Endothelial cell of umbilical vein (primary cell): ENCODE measurements around the gene ANKFN1. TPM values are rescaled to one million over a fixed set of nuclear protein-coding genes. Genes with fewer than 3 reads are reported as not detected.

Source experiments
- BruUV-seq: library from RNA; stranded (reverse); fragments of 400-500 nt; replicated peaks from 2 replicates; lab custom pipeline; 2021; lab: Mats Ljungman, UMichigan
- CTCF ChIA-PET: fragments of 300-600, 350-600 bp; sonication (Branson Sonifier 250); formaldehyde crosslinking; loops from one replicate; lab custom pipeline; 2021; ENCODE audit warnings: antibody characterized with exemption, inconsistent platforms; lab: Charles Lee
- POLR2A ChIA-PET: fragments of 300-600, 350-600 bp; sonication (Branson Sonifier 250); formaldehyde crosslinking; loops from one replicate; lab custom pipeline; 2021; ENCODE audit warnings: antibody characterized with exemption, inconsistent platforms; lab: Charles Lee
- DNase-seq: peaks from one replicate; pipeline ENCODE4 v3.0.0-alpha.2; 2011; ENCODE audit warnings: low read depth, low spot score
- FAIRE-seq: peaks from 2 replicates; lab custom pipeline; 2011; peaks lifted over from hg19 to GRCh38; lab: Jason Lieb, UNC
- H2AFZ ChIP-seq: 2 replicates; pipeline ENCODE4 v1.6.0; 2012; ENCODE audit warnings: low read depth, low read length, control low read depth, inconsistent platforms
- H3K27ac ChIP-seq: 2 replicates; pipeline ENCODE4 v1.5.1; 2011; ENCODE audit warnings: low read depth, mild to moderate bottlenecking, control low read depth, low read length, moderate library complexity; ENCODE audit not compliant: insufficient read depth
- H3K27me3 ChIP-seq, 2 experiments: 2 replicates each; pipeline versions ENCODE4 v1.6.0 to v1.6.1; 2011; ENCODE audit warnings: low read length in 2 of 2, mixed read lengths in 1 of 2; ENCODE audit not compliant: control insufficient read depth in 2 of 2, insufficient read depth in 2 of 2
- H3K36me3 ChIP-seq, 2 experiments: 2 replicates in 1 of 2; 3 replicates in 1 of 2; pipeline ENCODE4 v1.5.1; 2011; ENCODE audit warnings: low read length in 2 of 2, mild to moderate bottlenecking in 1 of 2, moderate library complexity in 1 of 2; ENCODE audit not compliant: control insufficient read depth in 2 of 2, insufficient read depth in 2 of 2; ENCODE audit errors: extremely low read depth in 1 of 2
- H3K4me1 ChIP-seq: 3 replicates; pipeline ENCODE4 v1.5.1; 2011; ENCODE audit warnings: mild to moderate bottlenecking, low read length; ENCODE audit not compliant: control insufficient read depth, insufficient read depth; ENCODE audit errors: extremely low read depth
- H3K4me2 ChIP-seq: 2 replicates; pipeline ENCODE4 v1.6.1; 2011; ENCODE audit warnings: low read length, control low read depth, mixed read lengths; ENCODE audit not compliant: insufficient read depth
- H3K4me3 ChIP-seq, 3 experiments: fragments of 200-600 bp in 1 of 3; sonication (generic), shearing (Covaris generic) in 1 of 3; replicated peaks in 1 of 3; 2 replicates each; pipeline ENCODE4 v1.5.1; 2011 to 2016; ENCODE audit warnings: control low read depth in 3 of 3, low read length in 3 of 3, mild to moderate bottlenecking in 2 of 3, inconsistent platforms in 1 of 3, low read depth in 1 of 3, moderate library complexity in 1 of 3; ENCODE audit not compliant: insufficient read depth in 1 of 3
- H3K79me2 ChIP-seq: 2 replicates; pipeline ENCODE4 v1.6.0; 2012; ENCODE audit warnings: low read length, inconsistent platforms; ENCODE audit not compliant: control insufficient read depth, insufficient read depth
- H3K9ac ChIP-seq: replicated peaks from 2 replicates; pipeline ENCODE3; 2011; ENCODE audit warnings: low read length, control low read depth; ENCODE audit not compliant: insufficient read depth; ENCODE audit errors: extremely low read depth
- H3K9me1 ChIP-seq: replicated peaks from 3 replicates; pipeline ENCODE4 v1.6.0; 2011; ENCODE audit warnings: mild to moderate bottlenecking, low read length; ENCODE audit not compliant: control insufficient read depth, insufficient read depth; ENCODE audit errors: extremely low read depth
- H3K9me3 ChIP-seq: replicated peaks from 2 replicates; pipeline ENCODE4 v1.5.1; 2012; ENCODE audit warnings: low read length, inconsistent platforms; ENCODE audit not compliant: control insufficient read depth, insufficient read depth
- H4K20me1 ChIP-seq: replicated peaks from 2 replicates; pipeline ENCODE3; 2011; ENCODE audit warnings: mild to moderate bottlenecking, low read length; ENCODE audit not compliant: control insufficient read depth, insufficient read depth; ENCODE audit errors: extremely low read depth
- EZH2 ChIP-seq: IDR thresholded peaks from 2 replicates; pipeline ENCODE4 v1.6.1; 2012; ENCODE audit warnings: borderline replicate concordance, low read depth, mild to moderate bottlenecking, moderate library complexity, low read length, inconsistent platforms; ENCODE audit not compliant: severe bottlenecking
- FOS ChIP-seq: IDR thresholded peaks from 2 replicates; pipeline ENCODE4 v1.6.1; 2011; ENCODE audit warnings: mild to moderate bottlenecking, low read length, moderate library complexity, borderline replicate concordance; ENCODE audit not compliant: insufficient read depth
- GATA2 ChIP-seq: IDR thresholded peaks from 2 replicates; pipeline ENCODE4 v1.7.0; 2011; ENCODE audit warnings: low read depth, mild to moderate bottlenecking, moderate library complexity, mixed read lengths, low read length; ENCODE audit not compliant: insufficient read length, insufficient read depth
- JUN ChIP-seq: IDR thresholded peaks from 2 replicates; pipeline ENCODE4 v1.6.1; 2011; ENCODE audit warnings: borderline replicate concordance, low read depth; ENCODE audit not compliant: insufficient read length, insufficient read depth
- MYC ChIP-seq: IDR thresholded peaks from one replicate; pipeline ENCODE4 v1.6.1; 2011; ENCODE audit warnings: mild to moderate bottlenecking, low read depth, low read length
- POLR2A ChIP-seq: IDR thresholded peaks from 2 replicates; pipeline ENCODE4 v1.6.1; 2012; ENCODE audit warnings: low read depth, mild to moderate bottlenecking, control low read depth, low read length
- POLR2AphosphoS5 ChIP-seq: IDR thresholded peaks from 2 replicates; pipeline ENCODE4 v1.6.1; 2012; ENCODE audit warnings: low read depth, mild to moderate bottlenecking, control low read depth, low read length, moderate library complexity; ENCODE audit not compliant: insufficient read depth
- dilution Hi-C: fragments of 300-500 bp; cut with MboI; formaldehyde crosslinking; loops from one replicate; pipeline ENCODE4 v1.15.0; 2019; ENCODE audit warnings: low sequenced_read_pairs; ENCODE audit not compliant: extremely low pct_ligation_motif_present
- intact Hi-C: fragments of 100-400 bp; cut with micrococcal nuclease; formaldehyde crosslinking; loops from one replicate; pipeline ENCODE4 v1.10.0; 2022
- polyA plus RNA-seq, 4 experiments: library from polyadenylated mRNA; depleted of rRNA in 3 of 4; stranded (reverse) in 3 of 4; unstranded in 1 of 4; fragments of >200 nt; gene quantifications; 2 replicates each; pipeline versions ENCODE4 v1.2.1 to v1.2.3, GENCODE V29; 2011 to 2012; ENCODE audit warnings: missing spikeins in 1 of 4
- total RNA-seq: library from RNA; stranded (reverse); gene quantifications from 2 replicates; pipeline ENCODE4 v1.2.3, GENCODE V29; 2021
- TF ChIP-seq, protein P1 (sequence below), 2 donors: IDR thresholded peaks; 1 replicate in 1 of 2; 2 replicates in 1 of 2; pipeline ENCODE4 v1.5.1; 2011; ENCODE audit warnings: low read length in 2 of 2, mild to moderate bottlenecking in 2 of 2, moderate library complexity in 2 of 2, control low read depth in 1 of 2, inconsistent platforms in 1 of 2, low read depth in 1 of 2; ENCODE audit not compliant: insufficient read depth in 1 of 2; ENCODE audit errors: extremely low read depth in 1 of 2
- TF ChIP-seq, protein P2 (sequence below): IDR thresholded peaks from 2 replicates; pipeline ENCODE4 v1.6.1; 2011; ENCODE audit not compliant: insufficient read depth, insufficient read length

ANKFN1 gene
- total and polyA plus RNA-seq, 2 donors (not counting 3 experiments of a cell fraction or from before 2014, with no cell fraction given), result 0.15 TPM; not detected in 1

DNA sequence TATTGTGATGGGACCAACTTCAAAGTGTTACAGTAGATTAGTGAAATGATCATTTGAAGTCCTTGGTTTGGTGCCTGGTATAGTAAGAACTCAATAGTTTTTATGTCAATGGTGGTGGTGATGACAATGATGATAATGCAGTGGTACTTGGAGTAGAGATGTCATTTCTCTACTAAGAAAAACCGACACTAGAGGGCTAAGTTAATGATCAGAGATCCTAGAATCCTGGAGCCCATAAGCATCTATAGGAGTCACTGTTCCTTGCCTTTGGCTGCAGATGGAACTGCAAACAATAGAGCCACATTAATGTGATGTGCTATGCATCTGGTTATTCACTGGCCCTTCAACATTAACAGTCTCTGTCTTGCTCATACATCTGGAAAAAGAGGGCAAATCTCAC, 103.8 kb downstream of the ANKFN1 start:
- H3K79me2 ChIP-seq, result no peaks in the 10 kb centered on the region
- H3K4me2 ChIP-seq, result no peak overlapping the region
- intact Hi-C loops, result loop anchor here (10.0 kb wide), 1 partner anchor 58 kb away; no protein-coding TSS in a partner anchor
- peaks cover 0 to 3% of the 10 kb centered on the region in 2 experiments for H3K27me3 ChIP-seq
- no peaks in the 10 kb centered on the region for H3K9me3 ChIP-seq
- no peaks in the 10 kb centered on the region for H3K9me1 ChIP-seq
- no peak overlapping the region for H2AFZ ChIP-seq
- no peaks in the 10 kb centered on the region for H3K4me1 ChIP-seq
- no peak overlapping the region for H3K4me3 ChIP-seq
- DNase-seq (no peak), FAIRE-seq (no peak)
- BruUV-seq, result no TSS peak
- dilution Hi-C loops, result no loop called here
- H3K27ac ChIP-seq, result no peak overlapping the region
- no peaks in the 10 kb centered on the region for H4K20me1 ChIP-seq
- ChIA-PET CTCF (interaction anchor here (1.1 kb wide), 1 partner anchor 10 kb away, joined by 3 read pairs; no protein-coding TSS in a partner anchor), POLR2A (no interaction called here)
- H3K9ac ChIP-seq, result no peak overlapping the region
- no peak for TF ChIP-seq FOS
- no peak for TF ChIP-seq POLR2A
- TF ChIP-seq MYC, result no peak
- no peak for TF ChIP-seq JUN
- TF ChIP-seq, protein P1, sequence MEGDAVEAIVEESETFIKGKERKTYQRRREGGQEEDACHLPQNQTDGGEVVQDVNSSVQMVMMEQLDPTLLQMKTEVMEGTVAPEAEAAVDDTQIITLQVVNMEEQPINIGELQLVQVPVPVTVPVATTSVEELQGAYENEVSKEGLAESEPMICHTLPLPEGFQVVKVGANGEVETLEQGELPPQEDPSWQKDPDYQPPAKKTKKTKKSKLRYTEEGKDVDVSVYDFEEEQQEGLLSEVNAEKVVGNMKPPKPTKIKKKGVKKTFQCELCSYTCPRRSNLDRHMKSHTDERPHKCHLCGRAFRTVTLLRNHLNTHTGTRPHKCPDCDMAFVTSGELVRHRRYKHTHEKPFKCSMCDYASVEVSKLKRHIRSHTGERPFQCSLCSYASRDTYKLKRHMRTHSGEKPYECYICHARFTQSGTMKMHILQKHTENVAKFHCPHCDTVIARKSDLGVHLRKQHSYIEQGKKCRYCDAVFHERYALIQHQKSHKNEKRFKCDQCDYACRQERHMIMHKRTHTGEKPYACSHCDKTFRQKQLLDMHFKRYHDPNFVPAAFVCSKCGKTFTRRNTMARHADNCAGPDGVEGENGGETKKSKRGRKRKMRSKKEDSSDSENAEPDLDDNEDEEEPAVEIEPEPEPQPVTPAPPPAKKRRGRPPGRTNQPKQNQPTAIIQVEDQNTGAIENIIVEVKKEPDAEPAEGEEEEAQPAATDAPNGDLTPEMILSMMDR (IDR thresholded peaks at IDR 0.05; ENCODE audit: extremely low read depth in 1 of 2, insufficient read depth in 1 of 2, low read depth in 1 of 2, low read length in 2 of 2), result no peak
- TF ChIP-seq EZH2, result no peak
- no peak for TF ChIP-seq POLR2AphosphoS5
- TF ChIP-seq, protein P2, sequence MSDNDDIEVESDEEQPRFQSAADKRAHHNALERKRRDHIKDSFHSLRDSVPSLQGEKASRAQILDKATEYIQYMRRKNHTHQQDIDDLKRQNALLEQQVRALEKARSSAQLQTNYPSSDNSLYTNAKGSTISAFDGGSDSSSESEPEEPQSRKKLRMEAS, result no peak
- TF ChIP-seq GATA2, result no peak
- no peaks in the 10 kb centered on the region for H3K36me3 ChIP-seq
